ENCODE data around the gene DNTT.
A peak's percentile ranks its signal among the peaks of the same experiment; 100 is the strongest.

The DNTT gene

GRCh38 chr10:96310321-96310669 is 6.1 kb downstream of the DNTT start:
- DNase-seq (ENCODE audit: low spot score): no peak

DNA sequence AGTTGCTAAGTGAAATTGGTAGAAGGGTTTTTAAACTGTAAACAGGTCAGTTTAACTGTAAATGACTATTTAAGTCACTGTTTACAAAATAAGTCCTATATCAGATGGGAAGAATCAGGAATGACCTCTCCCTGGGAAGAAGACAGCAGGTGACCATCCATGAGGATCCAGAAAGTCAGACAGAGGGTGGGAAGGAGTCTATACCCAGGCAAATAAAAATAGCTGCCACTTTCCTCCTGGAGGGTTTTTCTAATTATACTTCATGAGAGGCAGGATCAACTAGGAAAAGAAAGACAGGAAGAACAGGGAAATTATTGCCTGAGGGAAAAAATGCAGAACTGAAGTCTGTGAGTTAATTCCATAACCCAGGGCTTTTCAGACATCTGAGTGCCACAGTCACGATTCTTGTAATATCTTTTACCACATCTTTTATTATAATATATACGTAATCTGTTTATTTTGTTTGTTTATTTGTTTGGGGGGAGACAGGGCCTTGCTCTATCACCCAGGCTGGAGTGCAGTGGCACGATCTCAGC is 7.0 kb downstream of the DNTT start:
- no peak for DNase-seq (ENCODE audit: low spot score)

GRCh38 chr10:96313344-96313743 is 9.1 kb downstream of the DNTT start:
- no peak for DNase-seq (ENCODE audit: low spot score)

- DNase-seq (ENCODE audit: low spot score): no peak
These were observed 13.0 kb downstream of the DNTT start for GRCh38 chr10:96317067-96317833.

DNA sequence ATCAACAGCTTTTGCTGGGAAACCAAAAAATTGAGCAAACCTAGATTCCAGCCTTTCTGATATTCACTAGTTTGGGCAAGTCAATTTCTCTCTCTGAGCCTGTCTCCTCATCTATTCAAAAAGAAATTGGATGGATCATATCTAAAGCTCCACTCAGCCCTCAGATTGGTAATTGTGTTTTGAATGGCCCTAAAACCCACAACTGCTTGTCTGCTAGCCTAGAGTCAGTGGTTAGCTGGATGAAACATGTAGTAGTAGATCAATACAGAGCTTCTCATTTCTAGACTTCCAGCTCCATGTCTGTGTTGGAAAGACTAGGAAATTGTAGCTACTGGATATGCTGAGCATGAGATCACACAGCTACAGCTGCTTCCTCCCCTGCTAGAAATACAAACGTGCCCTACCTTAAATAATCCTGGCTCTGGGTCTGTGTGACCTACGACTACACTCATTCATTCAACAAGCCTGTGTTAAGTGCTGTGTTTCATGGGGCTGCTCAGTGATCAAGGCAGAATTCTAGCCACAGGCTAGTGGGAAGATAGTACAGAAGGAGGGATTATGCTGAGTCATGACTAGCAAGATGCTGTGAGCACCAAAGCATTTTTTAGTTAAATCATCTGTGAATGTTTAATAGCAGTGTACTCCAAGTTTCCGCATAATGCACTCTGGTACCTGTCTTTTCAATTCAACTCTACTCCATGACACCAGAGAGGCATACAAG is 15.7 kb downstream of the DNTT start:
- DNase-seq (ENCODE audit: low spot score): no peak

GRCh38 chr10:96321822-96322221 is 17.6 kb downstream of the DNTT start:
- DNase-seq (ENCODE audit: low spot score): no peak

- DNase-seq (ENCODE audit: low spot score): no peak
These were observed 18.0 kb downstream of the DNTT start for GRCh38 chr10:96322275-96322674.

- no peak for DNase-seq (ENCODE audit: low spot score)
These were observed 20.2 kb downstream of the DNTT start for GRCh38 chr10:96324447-96324846.

- no peak for DNase-seq (ENCODE audit: low spot score)
These were observed 21.6 kb downstream of the DNTT start for GRCh38 chr10:96325719-96326373.

DNA sequence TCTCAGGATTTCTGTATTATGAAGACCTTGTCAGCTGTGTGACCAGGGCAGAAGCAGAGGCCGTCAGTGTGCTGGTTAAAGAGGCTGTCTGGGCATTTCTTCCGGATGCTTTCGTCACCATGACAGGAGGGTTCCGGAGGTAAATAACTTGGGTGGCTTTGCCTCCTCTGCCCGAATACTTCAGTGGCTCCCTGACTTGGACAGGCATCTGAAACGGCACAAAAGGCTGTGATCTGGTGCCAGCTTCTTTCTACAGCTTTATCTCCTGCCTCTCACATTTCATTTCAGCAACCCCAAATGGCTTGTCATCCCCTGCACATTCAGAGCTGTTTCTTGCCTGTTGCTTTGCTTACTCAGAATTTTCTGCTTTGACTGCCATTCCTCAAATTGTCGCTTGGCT is 23.2 kb downstream of the DNTT start:
- DNase-seq (ENCODE audit: low spot score): no peak

GRCh38 chr10:96333101-96333500 is 28.9 kb downstream of the DNTT start:
- no peak for DNase-seq (ENCODE audit: low spot score)

- no peak for DNase-seq (ENCODE audit: low spot score)
These were observed 30.6 kb downstream of the DNTT start for GRCh38 chr10:96334616-96335526.

GRCh38 chr10:96337106-96337505 is 32.9 kb downstream of the DNTT start:
- DNase-seq (ENCODE audit: low spot score): no peak

DNA sequence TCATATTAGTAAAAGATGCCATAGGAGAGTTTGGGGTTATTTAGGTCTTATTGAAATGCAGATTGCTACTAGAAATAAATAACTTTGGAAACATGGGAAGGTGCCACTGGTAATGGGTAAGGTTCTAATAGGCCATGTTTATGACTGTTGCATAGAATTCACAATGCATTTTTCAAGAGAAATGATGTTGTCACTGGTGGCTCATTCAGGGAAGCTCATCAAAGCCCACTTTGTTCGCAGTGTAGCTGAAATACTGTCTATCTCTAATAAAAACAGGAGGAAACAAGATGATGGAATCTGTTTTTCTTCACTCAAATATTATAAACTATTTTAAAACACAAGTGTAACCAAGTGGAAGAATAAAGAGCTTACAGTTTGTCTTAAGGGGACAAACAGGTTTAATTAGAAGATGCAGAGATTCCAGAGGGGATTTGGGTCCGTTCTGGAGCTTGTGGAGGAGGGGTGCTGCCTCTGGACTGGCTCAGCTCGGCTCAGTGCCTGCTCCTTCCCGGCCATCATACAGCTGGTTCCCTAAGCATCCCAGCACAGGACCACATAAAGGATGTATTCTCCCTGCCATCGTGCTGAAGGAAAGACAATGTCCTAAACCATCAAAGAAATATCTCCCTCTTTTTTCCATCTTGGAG is 34.2 kb downstream of the DNTT start:
- DNase-seq (ENCODE audit: low spot score): no peak

GRCh38 chr10:96339383-96339782 is 35.1 kb downstream of the DNTT start:
- DNase-seq (ENCODE audit: low spot score): no peak

GRCh38 chr10:96339956-96340904 is 36.0 kb downstream of the DNTT start:
- peak; percentile 60 for DNase-seq (ENCODE audit: low spot score)

- DNase-seq (ENCODE audit: low spot score): no peak
These were observed 37.3 kb downstream of the DNTT start for GRCh38 chr10:96341219-96342182.

DNA sequence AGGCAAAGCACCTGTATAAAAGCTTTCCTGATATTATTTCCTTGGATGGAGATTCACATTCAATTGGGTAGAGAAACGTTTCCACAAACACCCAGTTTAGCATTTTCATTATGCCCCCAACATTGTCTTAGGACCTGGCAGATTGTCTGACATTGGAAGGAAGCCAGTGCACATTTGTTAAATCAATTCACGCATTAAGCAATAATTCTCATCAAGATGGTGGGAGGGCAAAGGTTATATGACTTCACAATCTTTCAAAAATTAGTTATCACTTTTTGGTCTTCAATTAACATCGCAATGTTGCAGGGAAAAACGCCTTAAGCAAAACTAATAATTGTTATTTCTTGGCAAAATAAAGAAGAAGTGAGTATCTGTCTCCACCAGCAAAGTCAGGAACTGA is 38.2 kb downstream of the DNTT start:
- DNase-seq (ENCODE audit: low spot score): no peak

GRCh38 chr10:96344178-96344577 is 39.9 kb downstream of the DNTT start:
- no peak for DNase-seq (ENCODE audit: low spot score)

Measured in ecto neural progenitor cell (in vitro differentiated cells).